NCI-H748 treated with DMSO at 0.1 percent for 48 hours (cell line): ENCODE results near the gene MAGI2.
A peak's percentile ranks its signal among the peaks of the same experiment; 100 is the strongest.

Experiments used
- DNase-seq: peaks from one replicate; lab custom pipeline; 2025; lab: John Stamatoyannopoulos, UW

The MAGI2 gene

DNA sequence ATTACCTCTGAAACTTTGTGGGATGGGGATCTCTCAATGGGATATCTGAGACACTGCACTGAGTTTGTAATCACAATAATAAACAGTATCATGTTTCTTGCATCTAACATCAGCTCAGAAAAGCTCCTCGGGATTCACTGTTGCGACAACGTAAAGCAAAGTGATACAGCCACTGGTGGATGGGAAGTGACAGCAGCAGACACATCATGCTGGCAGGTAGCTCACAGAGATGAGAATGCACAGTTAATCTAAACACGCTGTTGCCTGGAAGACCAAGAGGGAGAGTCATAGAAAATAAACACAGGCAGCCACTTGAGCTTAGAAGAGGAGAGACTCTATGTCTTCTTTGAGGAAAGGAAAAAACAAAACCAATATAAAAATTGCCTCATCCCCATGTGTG is 513.8 kb downstream of the MAGI2 start:
- DNase-seq: no peak

DNA sequence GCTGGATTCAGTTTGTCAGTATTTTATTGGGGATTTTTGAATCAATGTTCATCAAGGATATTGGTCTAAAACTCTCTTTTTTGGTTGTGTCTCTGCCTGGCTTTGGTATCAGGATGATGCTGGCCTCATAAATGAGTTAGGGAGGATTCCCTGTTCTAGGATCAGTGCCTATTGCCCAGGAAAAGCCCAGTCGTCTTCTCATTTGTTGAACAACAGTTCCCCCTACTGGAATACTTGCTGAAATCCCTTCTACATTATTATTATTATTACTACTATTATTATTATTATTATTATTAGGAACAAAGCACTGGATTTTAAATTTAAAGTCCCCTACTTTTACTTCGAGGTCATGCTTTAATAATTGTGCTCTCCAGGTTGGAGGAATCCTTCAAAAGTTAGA is 528.9 kb downstream of the MAGI2 start:
- peak; percentile 21 for DNase-seq

GRCh38 chr7:78912781-78913180 is 540.7 kb downstream of the MAGI2 start:
- no peak for DNase-seq

- DNase-seq: no peak
Observed at GRCh38 chr7:78906735-78907134, 546.7 kb downstream of the MAGI2 start.

DNA sequence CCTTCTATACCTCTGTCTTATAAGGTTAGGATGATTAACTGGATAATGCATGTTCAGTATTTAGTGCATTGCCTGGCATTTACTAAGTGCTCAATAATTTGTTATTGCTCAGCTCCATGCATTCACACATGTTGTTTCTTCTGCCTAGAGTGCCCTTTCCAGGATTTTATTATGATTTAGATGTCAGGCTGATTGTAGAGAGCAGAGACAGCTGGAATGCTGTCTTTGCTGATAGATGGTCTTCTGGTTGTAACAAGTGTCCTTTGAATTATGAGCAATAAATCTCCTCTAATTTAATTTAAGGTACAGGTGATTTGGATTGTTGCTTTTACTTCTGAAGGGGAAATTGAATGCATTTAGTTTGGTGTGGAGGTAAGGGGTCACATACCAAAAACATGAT is 548.0 kb downstream of the MAGI2 start:
- no peak for DNase-seq

DNA sequence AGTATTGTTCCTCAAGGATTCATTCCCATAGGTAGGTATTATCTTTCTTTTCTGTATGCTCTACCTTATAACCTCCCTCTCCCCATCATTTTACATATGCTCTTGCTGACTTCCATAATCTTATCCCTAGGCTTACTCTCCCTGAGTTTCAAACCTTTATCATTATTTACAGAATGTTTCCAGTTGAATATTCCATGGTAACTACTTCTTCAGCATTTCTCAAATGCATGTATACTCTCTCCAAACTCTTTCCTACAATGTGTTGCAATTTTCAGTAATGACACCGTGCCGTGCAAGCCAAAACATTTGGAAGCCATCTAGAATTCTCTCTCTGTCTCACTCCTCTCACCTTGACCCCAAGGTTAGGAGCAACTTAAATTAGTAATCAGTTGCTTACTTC is 548.5 kb downstream of the MAGI2 start:
- no peak for DNase-seq

GRCh38 chr7:78901566-78901965 is 551.9 kb downstream of the MAGI2 start:
- no peak for DNase-seq

DNA sequence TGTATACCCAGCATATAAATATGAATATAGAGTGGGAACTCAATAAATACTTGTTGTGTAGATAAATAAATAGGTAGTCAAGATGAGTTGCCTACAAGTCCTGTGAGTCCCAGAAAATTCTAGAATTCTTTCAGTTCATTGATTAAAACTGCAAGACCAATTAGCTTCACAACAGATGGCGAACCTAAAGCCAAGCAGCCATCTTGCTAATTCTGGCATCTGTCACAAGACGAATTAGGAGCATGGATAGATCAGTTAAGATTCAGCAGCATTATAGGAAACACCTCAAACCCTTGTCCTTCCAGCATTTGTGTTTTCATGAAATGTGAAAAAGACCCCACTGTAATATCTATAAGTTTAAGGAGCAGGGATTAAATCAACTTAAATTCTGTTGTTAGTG is 552.7 kb downstream of the MAGI2 start:
- DNase-seq: no peak

DNA sequence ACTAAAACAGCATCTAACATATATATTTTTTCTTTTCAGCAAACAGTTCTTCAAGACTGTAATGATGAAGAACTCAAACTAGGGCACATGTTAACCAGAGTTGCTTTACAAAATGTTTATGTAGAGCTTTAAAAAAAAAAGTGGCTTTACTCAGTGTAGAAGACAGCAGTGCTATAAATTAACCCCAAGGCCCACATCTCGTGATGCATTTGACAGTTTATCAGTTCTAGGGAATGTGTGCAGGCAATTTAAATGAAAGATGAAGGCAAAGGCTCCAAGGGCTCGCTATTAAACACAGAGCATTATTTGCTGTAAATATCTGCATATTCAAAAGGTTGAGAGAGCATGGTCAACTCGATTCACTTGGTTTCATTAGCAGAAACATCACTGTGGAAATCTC is 558.1 kb downstream of the MAGI2 start:
- no peak for DNase-seq

DNA sequence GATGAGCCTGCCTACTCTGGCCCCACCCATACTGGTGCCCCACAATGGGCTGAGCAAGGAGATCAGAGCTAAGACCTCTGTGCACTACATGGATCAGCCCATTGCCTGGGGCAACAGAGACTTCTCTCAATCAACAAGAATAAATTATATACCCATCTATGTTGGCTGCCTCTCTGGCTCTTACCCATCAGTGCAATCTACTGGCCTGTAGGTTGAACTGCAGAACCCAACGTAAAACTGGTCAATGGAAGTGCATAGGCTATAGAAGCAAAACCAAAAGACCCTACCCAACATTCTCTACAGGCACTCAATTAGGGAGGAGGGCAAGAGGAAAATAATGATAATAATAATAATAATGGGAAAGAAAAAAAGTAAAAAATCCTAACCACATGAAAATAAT is 574.3 kb downstream of the MAGI2 start:
- DNase-seq: no peak

- DNase-seq: no peak
Observed at GRCh38 chr7:78873117-78873516, 580.4 kb downstream of the MAGI2 start.

GRCh38 chr7:78864339-78864738 is 589.1 kb downstream of the MAGI2 start:
- DNase-seq: no peak

- DNase-seq: peak; percentile 54
Observed at GRCh38 chr7:78863281-78863680, 590.2 kb downstream of the MAGI2 start.

DNA sequence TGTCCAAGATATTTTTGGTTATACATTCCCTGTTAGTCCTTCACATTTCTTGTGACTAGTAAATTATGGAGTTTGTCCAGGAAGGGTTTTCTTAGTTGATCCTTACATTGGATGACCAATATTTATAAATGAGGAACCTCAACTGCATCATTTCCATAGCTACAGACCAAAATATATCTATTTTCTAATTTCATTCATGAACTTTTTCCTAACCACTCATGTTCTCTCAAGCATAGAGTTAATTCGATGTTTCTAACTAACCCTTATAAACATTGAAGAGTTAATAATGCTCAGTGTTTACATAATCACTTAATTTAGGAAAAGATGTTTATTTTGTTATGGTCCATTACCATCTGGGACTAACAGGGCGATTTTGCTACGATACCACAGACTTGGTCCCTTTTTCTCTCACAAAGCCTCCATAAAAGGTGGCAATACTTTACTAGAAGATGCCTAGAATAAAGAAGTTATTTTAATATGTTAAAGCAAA is 591.0 kb downstream of the MAGI2 start:
- DNase-seq: peak; percentile 86

DNA sequence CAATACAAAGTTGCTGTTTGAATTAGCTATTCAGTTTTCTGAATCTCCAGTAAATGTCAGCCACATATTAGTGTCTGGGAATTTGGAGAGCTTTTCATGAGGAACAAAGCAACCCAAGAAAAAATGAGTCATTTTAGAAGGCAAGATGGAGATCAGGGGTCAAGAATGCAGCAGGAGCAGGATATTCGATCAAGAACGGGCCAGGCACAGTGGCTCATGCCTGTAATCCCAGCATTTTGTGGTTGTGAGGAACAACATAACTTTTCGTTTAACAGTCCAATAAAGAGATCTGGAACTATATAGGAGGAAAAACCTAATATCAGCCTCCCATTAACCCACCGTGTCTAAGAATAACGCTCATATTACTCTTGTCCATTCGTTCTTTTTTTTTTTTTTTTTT is 600.5 kb downstream of the MAGI2 start:
- no peak for DNase-seq

- DNase-seq: no peak
Observed at GRCh38 chr7:78850093-78850740, 603.2 kb downstream of the MAGI2 start.

- DNase-seq: no peak
Observed at GRCh38 chr7:78845155-78845554, 608.3 kb downstream of the MAGI2 start.

- no peak for DNase-seq
Observed at GRCh38 chr7:78842068-78842467, 611.4 kb downstream of the MAGI2 start.

DNA sequence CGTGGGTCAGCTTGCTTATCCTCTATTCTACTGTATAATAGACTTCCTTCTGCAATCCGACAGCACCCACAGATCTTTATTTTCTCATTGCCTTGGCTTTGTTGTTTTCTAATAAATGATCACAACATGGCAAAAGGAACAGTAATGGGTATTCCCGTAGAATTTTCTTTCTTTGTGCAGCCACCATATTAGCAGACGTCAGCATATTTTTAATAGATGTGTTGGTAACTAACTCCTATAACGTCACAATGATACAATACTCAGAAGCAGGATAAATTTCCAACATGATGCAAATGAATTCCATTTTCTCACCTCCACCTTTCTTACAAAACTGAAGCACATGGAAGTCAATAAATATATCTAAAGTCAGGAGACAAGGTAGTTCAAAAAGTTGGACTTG is 617.6 kb downstream of the MAGI2 start:
- no peak for DNase-seq

GRCh38 chr7:78828317-78828716 is 625.1 kb downstream of the MAGI2 start:
- no peak for DNase-seq

- DNase-seq: no peak
Observed at GRCh38 chr7:78803501-78804127, 649.9 kb downstream of the MAGI2 start.

GRCh38 chr7:78794101-78794500 is 659.4 kb downstream of the MAGI2 start:
- no peak for DNase-seq

DNA sequence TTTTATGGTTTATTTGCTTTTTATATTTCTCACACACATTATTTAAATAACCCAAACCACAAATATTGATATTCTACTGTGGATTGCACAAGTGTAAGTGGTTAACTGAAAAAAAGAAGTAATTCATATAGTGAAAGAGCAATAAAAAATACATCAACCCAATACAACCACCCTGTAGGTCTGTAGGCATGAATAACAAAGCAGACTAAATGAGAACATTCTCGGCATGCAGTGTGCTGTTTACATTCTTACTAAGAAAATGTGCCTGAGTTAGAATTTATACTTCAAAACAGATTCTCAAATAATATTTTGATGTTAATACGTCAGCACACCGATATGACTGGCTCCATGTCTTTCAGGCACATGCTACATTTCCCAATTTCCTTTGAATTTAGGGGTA is 660.8 kb downstream of the MAGI2 start:
- no peak for DNase-seq

GRCh38 chr7:78792006-78792405 is 661.5 kb downstream of the MAGI2 start:
- no peak for DNase-seq
